Bronchus fibroblast of lung (primary cell): ENCODE results near the gene INAFM1. TPM values are rescaled to one million over a fixed set of nuclear protein-coding genes. Genes with fewer than 3 reads are reported as not detected.

Experiments used
- total RNA-seq: library from RNA; depleted of rRNA; stranded (reverse); fragments of >200 nt; gene quantifications from 2 replicates; pipeline ENCODE4 v1.2.3, GENCODE V29; 2015

Gene INAFM1
- 7.1 and 10.4 TPM in 2 replicates for total RNA-seq

DNA sequence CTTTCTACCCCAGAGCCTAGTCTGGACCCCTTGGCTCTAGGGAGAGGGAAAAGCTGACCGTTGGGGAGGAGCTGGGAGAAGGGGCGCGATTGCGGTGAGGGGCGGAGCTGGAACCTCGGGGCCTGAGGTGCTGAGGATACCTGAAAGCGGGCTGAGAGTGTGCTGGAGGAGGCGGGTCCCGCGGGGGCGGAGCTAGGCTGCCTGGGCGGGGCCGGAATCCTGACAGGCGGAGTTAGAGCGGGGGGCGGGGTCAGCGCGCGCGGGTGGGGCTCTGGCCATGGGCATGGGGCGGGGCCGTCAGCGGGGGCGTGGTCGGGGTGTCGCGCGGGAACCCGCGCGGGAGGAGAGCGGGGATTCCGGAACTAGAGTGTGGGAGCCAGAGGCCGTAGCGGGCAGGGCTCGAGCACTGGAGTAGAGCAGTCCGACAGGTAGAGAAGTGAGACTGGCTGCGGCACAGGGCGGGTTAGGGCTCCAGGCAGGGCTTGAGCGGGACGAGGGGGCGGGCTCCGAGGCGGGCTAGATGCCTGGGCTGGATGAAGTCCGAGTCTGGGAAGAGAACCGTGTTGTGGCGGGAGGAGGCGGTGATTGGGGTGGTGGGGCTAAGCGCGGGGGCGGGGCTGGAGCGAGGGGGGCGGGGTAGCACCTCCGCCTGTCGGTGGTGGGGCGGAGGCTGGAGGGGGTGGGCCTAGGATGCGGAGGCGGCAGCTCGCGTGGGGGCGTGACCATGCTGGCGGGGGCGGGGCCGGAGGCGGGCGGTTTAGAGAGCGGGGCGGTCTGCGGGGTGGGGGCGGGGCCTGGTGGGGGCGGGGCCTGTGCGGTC lies at the start of gene INAFM1:
INAFM1 (plus strand) TSS at position 815 of the 820 bp plus-strand sequence. CDS start 35 bp downstream, outside the sequence.

DNA sequence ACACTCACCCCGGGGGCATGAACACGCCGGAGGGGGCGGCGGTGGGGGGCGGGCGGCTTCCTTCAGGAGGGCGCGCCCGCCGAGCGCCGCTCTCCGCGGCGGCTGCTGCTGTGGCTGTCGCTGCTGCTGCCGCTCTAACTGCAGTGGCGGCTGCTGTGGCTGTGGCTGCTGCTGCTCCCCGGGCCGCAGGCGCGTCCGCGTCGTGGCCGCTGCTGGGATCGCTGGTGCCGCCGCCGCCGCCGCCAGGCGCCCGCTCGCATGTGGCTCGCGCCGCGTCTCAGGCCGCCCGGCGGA lies 43.8 kb upstream of the INAFM1 start, which contains the start of gene BBC3:
BBC3 (minus strand) TSS at position 279 of the 294 bp plus-strand sequence. CDS start 2,768 bp downstream, outside the sequence.

DNA sequence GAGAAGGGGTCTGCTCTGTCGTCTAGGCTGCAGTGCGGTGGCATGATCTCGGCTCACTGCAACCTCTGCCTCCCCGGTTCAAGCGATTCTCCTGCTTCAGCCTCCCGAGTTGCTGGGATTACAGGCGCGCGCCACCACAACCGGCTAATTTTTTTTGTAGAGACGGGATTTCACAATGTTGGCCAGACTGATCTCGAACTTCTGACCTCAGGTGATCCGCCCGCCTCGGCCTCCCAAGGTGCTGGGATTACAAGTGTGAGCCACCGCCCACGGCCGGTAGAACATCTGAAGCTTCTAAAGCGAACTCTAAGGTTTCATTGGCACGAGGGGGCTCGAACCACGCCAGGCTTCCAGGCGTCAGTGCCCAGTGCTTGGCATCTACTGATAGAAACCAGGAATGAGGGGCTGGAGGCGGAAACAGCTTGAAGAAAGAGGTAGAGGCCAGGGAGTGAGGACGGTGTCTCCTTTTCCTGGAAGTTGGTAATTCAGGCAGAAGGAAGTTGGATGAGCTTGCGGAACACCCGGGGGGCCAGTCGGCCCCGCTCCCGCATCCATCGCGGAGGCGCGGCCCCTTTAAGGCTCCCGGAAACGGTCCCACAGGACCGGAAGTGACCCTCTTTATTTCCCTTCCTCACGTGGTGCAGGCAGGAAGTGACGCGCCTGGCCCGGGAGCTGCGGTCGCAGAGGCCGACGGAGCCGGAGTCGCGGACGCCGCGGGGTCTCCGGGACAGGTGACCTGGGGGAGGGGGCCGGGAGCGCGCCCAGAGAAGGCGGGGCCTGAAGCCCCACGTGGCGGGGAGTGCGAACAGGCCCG lies 18.6 kb upstream of the INAFM1 start, which contains the start of gene CCDC9:
CCDC9 (plus strand) TSS at position 647 of the 814 bp plus-strand sequence. CDS start 1,876 bp downstream, outside the sequence.

DNA sequence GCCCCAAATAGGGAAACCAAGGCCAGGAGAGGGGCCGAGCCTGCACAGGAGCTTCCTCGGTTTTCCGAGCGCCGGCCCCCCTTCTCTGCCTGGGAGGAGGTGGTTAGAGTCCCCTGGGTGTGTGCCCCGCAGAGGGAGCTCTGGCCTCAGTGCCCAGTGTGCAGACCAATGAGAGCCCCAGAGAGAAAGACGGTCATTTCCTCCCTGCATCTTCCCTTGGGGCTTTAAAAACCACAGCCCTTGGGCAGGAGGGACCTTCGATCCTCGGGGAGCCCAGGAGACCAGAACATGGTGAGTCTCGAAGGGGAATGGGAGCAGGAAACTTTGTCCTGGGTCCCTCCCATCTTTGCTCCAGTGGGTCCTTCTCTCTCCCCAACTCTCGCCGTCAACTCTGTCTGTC lies 34.9 kb downstream of the INAFM1 start, which contains the start of gene C5AR1:
C5AR1 (plus strand) TSS at position 254 of the 400 bp plus-strand sequence; CDS start at position 289, 35 bp downstream.

Other genes starting within 250 kb of the INAFM1 start
- 49.4 and 58.7 TPM in 2 replicates for gene TMEM160, start 226.3 kb upstream of the INAFM1 start, total RNA-seq
- gene ZC3H4, start 161.1 kb upstream of the INAFM1 start, total RNA-seq, result 26.3 and 28.7 TPM in 2 replicates
- gene SAE1, start 144.1 kb upstream of the INAFM1 start, total RNA-seq, result 176 and 203 TPM in 2 replicates
- gene BBC3, start 43.7 kb upstream of the INAFM1 start, total RNA-seq, result 14.7 and 16.8 TPM in 2 replicates
- 13.6 and 15.3 TPM in 2 replicates for gene CCDC9, start 18.4 kb upstream of the INAFM1 start, total RNA-seq
- gene C5AR1, start 35.0 kb downstream of the INAFM1 start, total RNA-seq, result 0.15 and 0.17 TPM in 2 replicates
- gene C5AR2, start 57.3 kb downstream of the INAFM1 start, total RNA-seq, result 0.30 TPM in 1 of 2 replicates, not detected in the other
- 12.4 and 13.7 TPM in 2 replicates for gene DHX34, start 74.4 kb downstream of the INAFM1 start, total RNA-seq
- 6.7 and 7.7 TPM in 2 replicates for gene MEIS3, start 144.6 kb downstream of the INAFM1 start, total RNA-seq
- not detected in 2 replicates for gene SLC8A2, start 197.0 kb downstream of the INAFM1 start, total RNA-seq
- 6.4 and 10.9 TPM in 2 replicates for gene KPTN, start 209.3 kb downstream of the INAFM1 start, total RNA-seq
- gene NAPA, start 240.2 kb downstream of the INAFM1 start, total RNA-seq, result 97.2 and 106 TPM in 2 replicates